NT2/D1 (cell line): ENCODE measurements around the gene NUDCD3.

Source experiments
- DNase-seq: peaks from one replicate; pipeline ENCODE4 v3.0.0-alpha.2; 2011; ENCODE audit warnings: low read depth, low spot score
- H3K27me3 ChIP-seq: 2 replicates; pipeline ENCODE4 v1.6.0; 2011; ENCODE audit warnings: mild to moderate bottlenecking; ENCODE audit not compliant: insufficient read length, insufficient read depth
- H3K36me3 ChIP-seq: 2 replicates; pipeline ENCODE4 v1.6.1; 2011; ENCODE audit warnings: mild to moderate bottlenecking, low read length, mixed read lengths; ENCODE audit not compliant: insufficient read depth, insufficient read length
- H3K4me1 ChIP-seq: 2 replicates; pipeline ENCODE4 v1.5.1; 2011; ENCODE audit not compliant: insufficient read depth, insufficient read length
- H3K4me3 ChIP-seq: 2 replicates; pipeline ENCODE4 v1.5.1; 2011; ENCODE audit warnings: low read depth; ENCODE audit not compliant: insufficient read length
- H3K9ac ChIP-seq: 2 replicates; pipeline ENCODE4 v1.6.0; 2011; ENCODE audit warnings: low read depth; ENCODE audit not compliant: insufficient read length
- H3K9me3 ChIP-seq: 2 replicates; pipeline ENCODE4 v1.5.1; 2011; ENCODE audit warnings: mild to moderate bottlenecking, low read length; ENCODE audit not compliant: insufficient read depth
- SUZ12 ChIP-seq: IDR thresholded peaks from 2 replicates; pipeline ENCODE4 v1.6.1; 2011; ENCODE audit not compliant: insufficient read length, insufficient read depth; ENCODE audit errors: extremely low read depth
- YY1 ChIP-seq: IDR thresholded peaks from 2 replicates; pipeline ENCODE4 v1.6.1; 2011; ENCODE audit not compliant: insufficient read length, insufficient read depth
- ZNF274 ChIP-seq: IDR thresholded peaks from 2 replicates; pipeline ENCODE4 v1.6.1; 2011; ENCODE audit warnings: mild to moderate bottlenecking, low read depth, low read length

The NUDCD3 gene

DNA sequence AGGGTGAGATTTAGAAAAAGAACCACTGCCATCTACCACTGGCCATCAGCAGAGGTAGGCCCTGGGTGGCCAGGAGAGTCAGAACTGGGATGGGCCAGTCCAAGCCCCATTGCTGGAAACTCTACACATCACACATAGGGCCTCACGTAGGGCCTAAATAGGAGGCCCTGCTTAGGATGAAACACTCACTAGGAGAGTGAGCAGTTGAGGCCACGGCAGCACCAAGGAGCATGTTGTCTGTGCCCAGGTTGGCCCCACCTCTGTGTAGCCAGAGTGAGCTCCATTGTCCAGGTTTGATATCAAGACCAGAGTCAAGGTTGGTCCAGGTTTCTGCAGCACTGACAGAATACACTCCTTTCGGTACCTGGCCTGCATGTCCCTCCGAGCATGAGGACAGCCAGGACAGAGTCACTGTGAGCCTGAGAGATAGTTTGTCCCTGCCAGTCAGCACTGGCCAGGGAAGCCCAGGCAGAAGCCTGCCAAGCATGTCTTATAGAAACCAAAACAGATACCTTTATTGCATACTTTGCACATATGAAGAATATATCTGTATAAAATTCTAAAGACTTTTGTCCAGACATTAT is 87.2 kb downstream of the NUDCD3 start:
- no peak for DNase-seq
- Histone ChIP-seq H3K27me3 (no peaks in the 10 kb centered on the region), H3K4me3 (no peak overlapping the region), H3K4me1 (peaks cover 3% of the 10 kb centered on the region), H3K9me3 (no peaks in the 10 kb centered on the region), H3K36me3 (peaks cover 71% of the 10 kb centered on the region), H3K9ac (no peak overlapping the region)
- no peak for TF ChIP-seq ZNF274
- TF ChIP-seq YY1: no peak
- TF ChIP-seq SUZ12: no peak

DNA sequence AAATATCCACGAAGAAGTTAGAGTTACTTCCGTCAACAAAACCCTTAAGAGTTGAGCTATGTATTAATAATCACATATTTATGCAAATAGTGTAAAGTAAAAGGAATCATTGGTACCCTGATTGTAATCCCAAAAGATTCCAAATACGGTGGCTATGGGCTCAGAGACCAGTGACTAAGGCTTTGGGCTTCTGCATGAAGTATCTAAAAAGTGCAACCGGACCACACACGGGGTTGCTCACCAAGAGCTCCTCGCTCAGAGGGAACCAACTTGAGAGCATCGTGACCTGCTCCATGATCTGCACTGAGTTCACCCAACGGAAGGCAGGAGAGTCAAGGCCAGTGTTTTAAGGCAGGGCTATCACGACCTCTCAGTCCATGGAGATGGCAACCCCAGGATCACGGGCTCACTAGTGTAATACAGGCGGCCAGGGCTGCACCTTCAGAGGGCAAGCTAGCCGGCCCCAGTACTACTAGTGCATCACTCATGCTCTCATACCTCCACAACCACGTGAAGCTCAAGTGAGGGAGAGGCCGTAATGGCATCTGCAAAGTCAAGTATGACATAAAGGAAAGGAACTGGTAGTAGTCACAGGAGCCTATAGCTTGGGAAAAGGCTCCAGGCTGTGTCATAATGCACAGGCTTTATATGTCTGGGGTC is 87.9 kb downstream of the NUDCD3 start:
- H3K4me3 ChIP-seq: no peak overlapping the region
- peaks cover 79% of the 10 kb centered on the region for H3K36me3 ChIP-seq
- no peak for DNase-seq
- H3K27me3 ChIP-seq: no peaks in the 10 kb centered on the region
- TF ChIP-seq YY1: no peak
- no peak for TF ChIP-seq SUZ12
- no peak for TF ChIP-seq ZNF274
- H3K9me3 ChIP-seq: no peaks in the 10 kb centered on the region
- H3K9ac ChIP-seq: no peak overlapping the region
- H3K4me1 ChIP-seq: peaks cover 3% of the 10 kb centered on the region

DNA sequence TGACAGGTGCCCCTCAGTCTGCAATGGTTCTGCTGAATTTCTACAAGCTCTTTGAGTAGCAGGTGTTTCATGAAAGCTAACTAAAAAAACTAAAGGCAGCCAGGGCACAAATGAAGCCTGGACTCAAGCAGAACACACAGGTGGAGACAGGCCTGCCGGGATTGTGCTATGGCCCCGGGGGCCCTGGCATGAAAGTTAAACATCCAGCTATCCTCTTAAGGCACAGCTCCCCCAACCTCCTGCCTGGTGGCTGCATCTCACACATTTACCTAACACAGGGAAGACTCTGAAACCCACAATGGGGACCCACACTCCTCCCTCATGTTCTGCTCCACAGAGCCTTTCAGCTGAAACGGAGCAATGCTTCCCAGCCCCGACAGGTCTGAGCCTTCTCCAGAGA is 88.8 kb downstream of the NUDCD3 start:
- Histone ChIP-seq H3K36me3 (peaks cover 83% of the 10 kb centered on the region), H3K27me3 (no peaks in the 10 kb centered on the region)
- no peak for TF ChIP-seq SUZ12
- no peak for TF ChIP-seq ZNF274
- TF ChIP-seq YY1: no peak

DNA sequence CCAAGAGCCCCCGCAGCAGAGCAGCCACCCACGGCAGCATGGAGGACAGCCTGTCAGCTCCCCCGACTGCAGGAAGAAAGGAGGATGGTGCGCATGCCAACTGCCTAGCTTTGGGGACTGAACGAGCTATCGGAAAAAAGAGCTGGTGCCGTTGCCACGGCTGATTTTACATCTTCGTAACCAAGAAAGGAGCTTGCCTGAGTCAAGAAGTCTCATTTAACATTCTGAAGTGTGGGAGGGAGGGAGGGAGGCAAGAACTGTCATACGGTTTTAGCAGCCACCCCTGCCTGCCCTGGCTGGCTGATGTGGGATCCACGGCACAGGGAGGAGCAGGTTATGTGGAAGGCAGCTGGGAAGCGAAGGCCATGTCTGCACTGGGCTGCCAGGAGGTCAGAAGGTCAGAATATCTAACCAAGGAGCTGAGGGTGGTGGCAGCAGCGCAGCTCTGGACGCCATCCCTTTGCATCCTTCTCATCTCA is 90.4 kb downstream of the NUDCD3 start:
- no peak for DNase-seq
- H3K4me3 ChIP-seq: no peak overlapping the region
- peaks cover 84% of the 10 kb centered on the region for H3K36me3 ChIP-seq
- H3K27me3 ChIP-seq: no peaks in the 10 kb centered on the region
- TF ChIP-seq SUZ12: no peak
- no peak for TF ChIP-seq ZNF274
- TF ChIP-seq YY1: no peak
- H3K9ac ChIP-seq: no peak overlapping the region
- no peaks in the 10 kb centered on the region for H3K9me3 ChIP-seq
- H3K4me1 ChIP-seq: no peaks in the 10 kb centered on the region

More for the DNA sequence above, 88.8 kb downstream of the NUDCD3 start:
- Histone ChIP-seq H3K4me1 (peaks cover 1% of the 10 kb centered on the region), H3K4me3 (no peak overlapping the region), H3K9ac (no peak overlapping the region), H3K9me3 (no peaks in the 10 kb centered on the region)
- DNase-seq: no peak

DNA sequence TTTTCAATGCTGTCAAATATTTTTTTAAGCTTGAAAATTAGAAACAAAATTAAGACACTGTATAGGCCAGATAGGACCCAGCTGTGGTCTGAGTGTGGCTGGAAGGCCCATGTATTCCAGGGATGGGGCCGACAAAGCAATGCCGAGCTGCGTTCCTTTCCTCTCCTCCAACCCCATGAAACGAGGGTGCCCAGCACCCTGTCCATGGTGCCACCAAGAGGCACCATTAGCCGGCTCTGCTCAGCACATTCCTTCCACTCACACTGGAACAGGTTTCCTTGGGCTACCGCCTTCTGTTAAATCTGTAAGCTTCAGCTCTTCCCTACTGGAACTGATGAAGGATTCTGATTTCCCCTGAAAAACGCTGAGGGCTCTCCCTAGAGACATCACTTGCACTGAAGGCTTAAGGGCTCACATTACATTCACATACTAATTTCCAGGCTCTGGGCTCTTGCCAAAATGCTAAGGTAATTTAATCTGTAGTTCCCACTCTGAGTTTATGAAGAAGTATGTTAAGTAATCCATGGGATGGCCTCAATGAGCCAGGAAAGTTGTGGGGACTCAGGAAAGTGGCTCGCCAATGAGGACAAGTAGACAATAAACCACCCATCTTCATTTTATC is 91.4 kb downstream of the NUDCD3 start:
- no peak overlapping the region for H3K4me3 ChIP-seq
- DNase-seq: no peak
- no peaks in the 10 kb centered on the region for H3K4me1 ChIP-seq
- no peaks in the 10 kb centered on the region for H3K27me3 ChIP-seq
- TF ChIP-seq YY1: no peak
- TF ChIP-seq ZNF274: no peak
- TF ChIP-seq SUZ12: no peak
- peaks cover 81% of the 10 kb centered on the region for H3K36me3 ChIP-seq
- no peaks in the 10 kb centered on the region for H3K9me3 ChIP-seq
- no peak overlapping the region for H3K9ac ChIP-seq

DNA sequence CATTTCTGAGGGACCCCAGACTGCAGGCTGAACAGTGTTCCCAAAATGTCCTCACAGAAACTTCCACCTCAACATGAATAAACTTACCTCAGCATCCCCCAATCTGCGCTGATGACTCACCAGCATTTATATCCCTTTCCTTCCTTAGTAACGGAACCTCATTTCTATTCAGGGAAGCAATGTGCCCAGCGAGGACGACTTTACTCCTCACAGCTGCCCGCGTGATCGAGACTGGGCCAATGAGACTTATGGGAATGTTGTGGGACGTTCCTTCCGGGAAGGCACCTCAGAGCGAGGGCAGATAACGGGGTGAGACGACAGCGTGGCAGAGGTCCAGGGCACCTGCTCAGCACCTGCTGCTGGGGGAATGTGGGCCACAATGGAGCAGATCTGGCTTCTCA is 91.9 kb downstream of the NUDCD3 start:
- Histone ChIP-seq H3K27me3 (no peaks in the 10 kb centered on the region), H3K4me3 (no peak overlapping the region), H3K9ac (no peak overlapping the region), H3K4me1 (no peaks in the 10 kb centered on the region), H3K36me3 (peaks cover 81% of the 10 kb centered on the region), H3K9me3 (no peaks in the 10 kb centered on the region)
- DNase-seq: no peak
- TF ChIP-seq ZNF274 (no peak), SUZ12 (no peak), YY1 (no peak)

GRCh38 chr7:44396931-44397545 is 93.4 kb downstream of the NUDCD3 start:
- Histone ChIP-seq H3K4me3 (no peak overlapping the region), H3K4me1 (no peaks in the 10 kb centered on the region), H3K36me3 (peaks cover 83% of the 10 kb centered on the region), H3K9me3 (no peaks in the 10 kb centered on the region), H3K27me3 (no peaks in the 10 kb centered on the region), H3K9ac (no peak overlapping the region)
- DNase-seq: no peak
- TF ChIP-seq ZNF274 (no peak), SUZ12 (no peak), YY1 (no peak)
